Measurements from ENCODE around the gene KDELR3.

KDELR3 gene

GRCh38 chr22:38450234-38450797 is 17.6 kb upstream of the KDELR3 start:
- no peak overlapping the region for H3K14ac ChIP-seq (ENCODE audit: low read length)
- no peaks in the 10 kb centered on the region for H3K79me2 ChIP-seq (ENCODE audit: control insufficient read depth, insufficient read depth, low read length, poor library complexity)
- H3K23ac ChIP-seq (ENCODE audit: low read length): no peak overlapping the region
- no peak overlapping the region for H2AK5ac ChIP-seq (ENCODE audit: low read length)
- H3K27ac ChIP-seq (ENCODE audit: low read depth, low read length): no peak overlapping the region
- H2BK5ac ChIP-seq (ENCODE audit: low read depth, low read length, poor library complexity): no peak overlapping the region
- no peak overlapping the region for H2BK120ac ChIP-seq (ENCODE audit: insufficient read depth, low read length, poor library complexity)
- H2AFZ ChIP-seq (ENCODE audit: insufficient read depth, low read length, poor library complexity): no peak overlapping the region
- no peak overlapping the region for H3K18ac ChIP-seq (ENCODE audit: low read length)
- no peaks in the 10 kb centered on the region for H3K36me3 ChIP-seq (ENCODE audit: control insufficient read depth in 1 of 2, insufficient read depth in 2 of 2, low read length in 2 of 2)
- no peak overlapping the region for H4K12ac ChIP-seq (ENCODE audit: low read depth, low read length)
- no peak for DNase-seq
- H4K91ac ChIP-seq (ENCODE audit: low read depth, low read length): no peak overlapping the region
- no peak overlapping the region for H3K4me2 ChIP-seq (ENCODE audit: low read length)
- no peak overlapping the region for H2BK12ac ChIP-seq (ENCODE audit: low read length)
- no peak overlapping the region for H3K4me3 ChIP-seq (ENCODE audit: low read depth, low read length)
- peaks cover 3 to 4% of the 10 kb centered on the region in 2 experiments for H3K4me1 ChIP-seq (ENCODE audit: control insufficient read depth in 1 of 2, insufficient read depth in 2 of 2, low read length in 2 of 2)
- peaks cover 25% of the 10 kb centered on the region for H3K27me3 ChIP-seq (ENCODE audit: insufficient read depth, low read length)
- H3K79me1 ChIP-seq (ENCODE audit: low read length): no peaks in the 10 kb centered on the region
- H3K4ac ChIP-seq (ENCODE audit: low read depth, low read length): no peak overlapping the region
- H3K9me3 ChIP-seq (ENCODE audit: insufficient read depth, low read depth, low read length): peaks cover 7% of the 10 kb centered on the region
- no CpG with 5 or more reads among the region's 11 CpGs for WGBS (ENCODE audit: extremely low coverage, insufficient coverage, insufficient read length)
- no peak overlapping the region for H3K9ac ChIP-seq (ENCODE audit: low read length)
- H4K8ac ChIP-seq (ENCODE audit: low read depth, low read length): no peak overlapping the region

- Histone ChIP-seq H3K14ac (ENCODE audit: low read length) (no peak overlapping the region), H3K79me2 (ENCODE audit: control insufficient read depth, insufficient read depth, low read length, poor library complexity) (no peaks in the 10 kb centered on the region), H3K9me3 (ENCODE audit: insufficient read depth, low read depth, low read length) (peaks cover 6% of the 10 kb centered on the region), H2AFZ (ENCODE audit: insufficient read depth, low read length, poor library complexity) (no peak overlapping the region), H3K23ac (ENCODE audit: low read length) (no peak overlapping the region), H2AK5ac (ENCODE audit: low read length) (no peak overlapping the region), H3K4ac (ENCODE audit: low read depth, low read length) (no peak overlapping the region), H4K12ac (ENCODE audit: low read depth, low read length) (no peak overlapping the region), H3K27ac (ENCODE audit: low read depth, low read length) (no peak overlapping the region), H4K91ac (ENCODE audit: low read depth, low read length) (no peak overlapping the region), H3K4me2 (ENCODE audit: low read length) (no peak overlapping the region), H3K4me3 (ENCODE audit: low read depth, low read length) (no peak overlapping the region), H2BK12ac (ENCODE audit: low read length) (no peak overlapping the region), H3K27me3 (ENCODE audit: insufficient read depth, low read length) (peaks cover 32% of the 10 kb centered on the region), H3K9ac (ENCODE audit: low read length) (no peak overlapping the region), H4K8ac (ENCODE audit: low read depth, low read length) (no peak overlapping the region), H3K79me1 (ENCODE audit: low read length) (no peaks in the 10 kb centered on the region), H2BK120ac (ENCODE audit: insufficient read depth, low read length, poor library complexity) (no peak overlapping the region), H3K18ac (ENCODE audit: low read length) (no peak overlapping the region), H2BK5ac (ENCODE audit: low read depth, low read length, poor library complexity) (no peak overlapping the region), H3K4me1 (ENCODE audit: control insufficient read depth in 1 of 2, insufficient read depth in 2 of 2, low read length in 2 of 2) (peaks cover 3 to 4% of the 10 kb centered on the region in 2 experiments), H3K36me3 (ENCODE audit: control insufficient read depth in 1 of 2, insufficient read depth in 2 of 2, low read length in 2 of 2) (no peaks in the 10 kb centered on the region)
- DNase-seq: no peak
- no CpG with 5 or more reads among the region's 2 CpGs for WGBS (ENCODE audit: extremely low coverage, insufficient coverage, insufficient read length)
These were observed 16.5 kb upstream of the KDELR3 start for GRCh38 chr22:38451404-38451803.

GRCh38 chr22:38451864-38452263 is 16.0 kb upstream of the KDELR3 start:
- H4K12ac ChIP-seq (ENCODE audit: low read depth, low read length): no peak overlapping the region
- peaks cover 32% of the 10 kb centered on the region for H3K27me3 ChIP-seq (ENCODE audit: insufficient read depth, low read length)
- no peak overlapping the region for H2AFZ ChIP-seq (ENCODE audit: insufficient read depth, low read length, poor library complexity)
- no peaks in the 10 kb centered on the region for H3K36me3 ChIP-seq (ENCODE audit: control insufficient read depth in 1 of 2, insufficient read depth in 2 of 2, low read length in 2 of 2)
- WGBS (ENCODE audit: extremely low coverage, insufficient coverage, insufficient read length): no CpG with 5 or more reads among the region's 4 CpGs
- no peak overlapping the region for H2BK5ac ChIP-seq (ENCODE audit: low read depth, low read length, poor library complexity)
- peaks cover 6% of the 10 kb centered on the region for H3K9me3 ChIP-seq (ENCODE audit: insufficient read depth, low read depth, low read length)
- H2BK120ac ChIP-seq (ENCODE audit: insufficient read depth, low read length, poor library complexity): no peak overlapping the region
- H3K18ac ChIP-seq (ENCODE audit: low read length): no peak overlapping the region
- H3K79me1 ChIP-seq (ENCODE audit: low read length): no peaks in the 10 kb centered on the region
- no peak overlapping the region for H3K4me2 ChIP-seq (ENCODE audit: low read length)
- H3K23ac ChIP-seq (ENCODE audit: low read length): no peak overlapping the region
- no peak overlapping the region for H3K27ac ChIP-seq (ENCODE audit: low read depth, low read length)
- H3K79me2 ChIP-seq (ENCODE audit: control insufficient read depth, insufficient read depth, low read length, poor library complexity): no peaks in the 10 kb centered on the region
- no peak overlapping the region for H2AK5ac ChIP-seq (ENCODE audit: low read length)
- no peak overlapping the region for H3K14ac ChIP-seq (ENCODE audit: low read length)
- no peak overlapping the region for H3K9ac ChIP-seq (ENCODE audit: low read length)
- H4K91ac ChIP-seq (ENCODE audit: low read depth, low read length): no peak overlapping the region
- peaks cover 3 to 4% of the 10 kb centered on the region in 2 experiments for H3K4me1 ChIP-seq (ENCODE audit: control insufficient read depth in 1 of 2, insufficient read depth in 2 of 2, low read length in 2 of 2)
- H2BK12ac ChIP-seq (ENCODE audit: low read length): no peak overlapping the region
- H3K4me3 ChIP-seq (ENCODE audit: low read depth, low read length): no peak overlapping the region
- no peak overlapping the region for H3K4ac ChIP-seq (ENCODE audit: low read depth, low read length)
- no peak overlapping the region for H4K8ac ChIP-seq (ENCODE audit: low read depth, low read length)
- no peak for DNase-seq

- Histone ChIP-seq H3K79me2 (ENCODE audit: control insufficient read depth, insufficient read depth, low read length, poor library complexity) (no peaks in the 10 kb centered on the region), H3K9ac (ENCODE audit: low read length) (no peak overlapping the region), H3K9me3 (ENCODE audit: insufficient read depth, low read depth, low read length) (peaks cover 6% of the 10 kb centered on the region), H2AK5ac (ENCODE audit: low read length) (no peak overlapping the region), H3K36me3 (ENCODE audit: control insufficient read depth in 1 of 2, insufficient read depth in 2 of 2, low read length in 2 of 2) (no peaks in the 10 kb centered on the region), H3K79me1 (ENCODE audit: low read length) (no peaks in the 10 kb centered on the region), H3K4me2 (ENCODE audit: low read length) (no peak overlapping the region), H3K4ac (ENCODE audit: low read depth, low read length) (no peak overlapping the region), H3K27ac (ENCODE audit: low read depth, low read length) (no peak overlapping the region), H2BK12ac (ENCODE audit: low read length) (no peak overlapping the region), H4K91ac (ENCODE audit: low read depth, low read length) (no peak overlapping the region), H2AFZ (ENCODE audit: insufficient read depth, low read length, poor library complexity) (no peak overlapping the region), H4K12ac (ENCODE audit: low read depth, low read length) (no peak overlapping the region), H3K4me3 (ENCODE audit: low read depth, low read length) (no peak overlapping the region), H3K4me1 (ENCODE audit: control insufficient read depth in 1 of 2, insufficient read depth in 2 of 2, low read length in 2 of 2) (peaks cover 3 to 4% of the 10 kb centered on the region in 2 experiments), H4K8ac (ENCODE audit: low read depth, low read length) (no peak overlapping the region), H3K27me3 (ENCODE audit: insufficient read depth, low read length) (peaks cover 32% of the 10 kb centered on the region), H3K14ac (ENCODE audit: low read length) (no peak overlapping the region), H3K23ac (ENCODE audit: low read length) (no peak overlapping the region), H2BK5ac (ENCODE audit: low read depth, low read length, poor library complexity) (no peak overlapping the region), H3K18ac (ENCODE audit: low read length) (no peak overlapping the region), H2BK120ac (ENCODE audit: insufficient read depth, low read length, poor library complexity) (no peak overlapping the region)
- DNase-seq: no peak
- no CpG with 5 or more reads among the region's 25 CpGs for WGBS (ENCODE audit: extremely low coverage, insufficient coverage, insufficient read length)
These were observed 15.4 kb upstream of the KDELR3 start for GRCh38 chr22:38452373-38453065.
